Tibial nerve (tissue), 4 donors: ENCODE results near the gene MECP2. TPM values are rescaled to one million over a fixed set of nuclear protein-coding genes. Genes with fewer than 3 reads are reported as not detected.

Source experiments
- DNase-seq, 2 donors: peaks; one replicate each; pipeline ENCODE4 v3.0.0-alpha.2; 2019; ENCODE audit warnings: low spot score in 2 of 2
- H3K27ac ChIP-seq, 4 donors: fragments of 200-600 bp; sonication (generic) in 3 of 4; one replicate each; pipeline ENCODE4 v1.5.1; 2017 to 2019; ENCODE audit warnings: mild to moderate bottlenecking in 1 of 4
- H3K27me3 ChIP-seq, 2 donors: fragments of 200-600 bp; sonication (generic) in 1 of 2; one replicate each; pipeline versions ENCODE4 v1.5.1 to v1.6.0; 2017 to 2019
- H3K36me3 ChIP-seq, 3 donors: fragments of 200-600 bp; sonication (generic); one replicate each; pipeline ENCODE4 v1.5.1; 2018 to 2019
- H3K4me1 ChIP-seq, 4 donors: fragments of 200-600 bp; sonication (generic) in 3 of 4; one replicate each; pipeline ENCODE4 v1.5.1; 2017 to 2019
- H3K4me3 ChIP-seq, 4 donors: fragments of 200-600 bp; sonication (generic) in 3 of 4; one replicate each; pipeline ENCODE4 v1.5.1; 2017 to 2019; ENCODE audit warnings: mild to moderate bottlenecking in 1 of 4, moderate library complexity in 1 of 4
- H3K9me3 ChIP-seq, 4 donors: fragments of 200-600 bp; sonication (generic) in 3 of 4; one replicate each; pipeline ENCODE4 v1.5.1; 2017 to 2019
- CTCF ChIP-seq, 5 experiments: fragments of 200-600 bp in 3 of 5; fragments of 450-650 bp in 2 of 5; sonication (generic) in 3 of 5; IDR thresholded peaks; one replicate each; pipeline ENCODE4 v1.5.1; 2016 to 2019; ENCODE audit warnings: antibody characterized with exemption in 5 of 5, mild to moderate bottlenecking in 3 of 5, moderate library complexity in 2 of 5
- EP300 ChIP-seq, 2 donors: sonication (generic); formaldehyde crosslinking; IDR thresholded peaks; one replicate each; pipeline ENCODE4 v1.6.1; 2017; ENCODE audit warnings: antibody characterized with exemption in 2 of 2, mild to moderate bottlenecking in 1 of 2
- POLR2A ChIP-seq, 2 donors: fragments of 450-650 bp; IDR thresholded peaks; one replicate each; pipeline ENCODE4 v1.6.1; 2017; ENCODE audit warnings: antibody characterized with exemption in 2 of 2, mild to moderate bottlenecking in 2 of 2, moderate library complexity in 2 of 2
- WGBS, 2 donors: methylation state at CpG; one replicate each; pipeline ENCODE4 v1.1.5; 2018; 5-methylcytosine and 5-hydroxymethylcytosine counted together
- total RNA-seq, 4 donors: library from RNA; depleted of rRNA; stranded (reverse); fragments of >200 nt; gene quantifications; one replicate each; pipeline ENCODE4 v1.1.0, GENCODE V29; 2016

Gene MECP2
- total RNA-seq, 4 donors from 2014 or later, result 71.6 to 96.5 (median 83.1) TPM

- Histone ChIP-seq H3K27ac (peak overlapping the region; percentile 28 to 90 (median 78)), H3K9me3 (no peaks in the 10 kb centered on the region), H3K4me1 (peaks cover 0 to 50% (median 13%) of the 10 kb centered on the region in 4 donors), H3K36me3 (peaks cover 0 to 29% (median 0%) of the 10 kb centered on the region in 3 donors), H3K4me3 (peak overlapping the region; percentile 28 to 68 (median 42)), H3K27me3 (no peaks in the 10 kb centered on the region)
- WGBS, 2 donors, result 48 to 74% methylated on average over 4 to 14 of the region's 15 CpGs
- no peak for TF ChIP-seq EP300 (IDR thresholded peaks at IDR 0.05)
- TF ChIP-seq CTCF (IDR thresholded peaks at IDR 0.05), result no peak
- TF ChIP-seq POLR2A (IDR thresholded peaks at IDR 0.05), result no peak
- DNase-seq, result no peak
Measured at GRCh38 chrX:154018518-154019060, 78.9 kb downstream of the MECP2 start.

- peak overlapping the region in 2 of 4 donors; percentile 84 to 90 for H3K27ac ChIP-seq
- DNase-seq, result no peak
- no peak for TF ChIP-seq CTCF (IDR thresholded peaks at IDR 0.05)
- no peaks in the 10 kb centered on the region for H3K9me3 ChIP-seq
- H3K36me3 ChIP-seq, result peaks cover 0 to 29% (median 0%) of the 10 kb centered on the region in 3 donors
- H3K27me3 ChIP-seq, result no peaks in the 10 kb centered on the region
- no peak overlapping the region for H3K4me3 ChIP-seq
- peaks cover 0 to 50% (median 15%) of the 10 kb centered on the region in 4 donors for H3K4me1 ChIP-seq
- 85 to 96% methylated on average over 10 to 26 of the region's 26 CpGs for WGBS, 2 donors
Measured at GRCh38 chrX:154017766-154018517, 79.6 kb downstream of the MECP2 start.

DNA sequence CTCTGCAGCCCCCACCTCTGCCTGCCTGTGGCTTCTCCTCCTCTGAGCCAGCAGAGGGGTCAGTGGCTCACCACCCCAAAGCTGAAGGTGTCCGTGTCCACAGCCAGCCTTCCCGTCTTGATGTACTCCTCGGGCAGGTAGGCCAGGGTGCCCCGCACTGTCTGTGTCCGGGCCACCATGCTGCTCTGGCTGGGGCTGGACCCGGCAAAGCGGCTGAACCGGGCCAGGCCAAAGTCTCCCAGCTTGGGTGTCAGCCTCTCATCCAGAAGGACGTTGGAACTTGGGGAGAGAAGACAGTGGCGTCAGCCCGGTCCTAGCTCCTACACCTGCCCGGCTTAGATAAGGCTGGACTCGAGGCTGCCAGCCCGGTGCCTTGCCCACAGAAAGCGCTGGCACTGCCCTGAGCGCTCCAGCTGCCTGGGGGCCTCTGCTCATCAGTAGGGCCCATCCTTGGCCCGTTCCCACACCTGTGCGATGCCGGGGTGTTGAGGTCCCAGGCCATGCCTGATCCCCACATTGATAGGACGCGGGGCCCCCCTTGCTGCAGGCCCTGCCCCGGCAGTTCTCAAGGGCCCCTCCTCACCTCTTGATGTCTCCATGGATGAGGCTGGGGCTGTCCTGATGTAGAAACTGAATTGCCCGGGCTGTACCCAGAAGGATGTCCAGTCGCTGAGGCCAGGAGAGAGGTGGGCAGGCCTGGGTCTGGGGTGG is 81.0 kb downstream of the MECP2 start:
- H3K27ac ChIP-seq, result no peak overlapping the region
- no peaks in the 10 kb centered on the region for H3K27me3 ChIP-seq
- no peak overlapping the region for H3K4me3 ChIP-seq
- H3K36me3 ChIP-seq, result peaks cover 0 to 29% (median 0%) of the 10 kb centered on the region in 3 donors
- 85 to 100% methylated on average over 1 to 22 of the region's 24 CpGs for WGBS, 2 donors
- no peaks in the 10 kb centered on the region for H3K9me3 ChIP-seq
- TF ChIP-seq CTCF (IDR thresholded peaks at IDR 0.05) (no peak), EP300 (IDR thresholded peaks at IDR 0.05) (no peak), POLR2A (IDR thresholded peaks at IDR 0.05) (no peak)
- no peak for DNase-seq
- H3K4me1 ChIP-seq, result peaks cover 0 to 49% (median 18%) of the 10 kb centered on the region in 4 donors

DNA sequence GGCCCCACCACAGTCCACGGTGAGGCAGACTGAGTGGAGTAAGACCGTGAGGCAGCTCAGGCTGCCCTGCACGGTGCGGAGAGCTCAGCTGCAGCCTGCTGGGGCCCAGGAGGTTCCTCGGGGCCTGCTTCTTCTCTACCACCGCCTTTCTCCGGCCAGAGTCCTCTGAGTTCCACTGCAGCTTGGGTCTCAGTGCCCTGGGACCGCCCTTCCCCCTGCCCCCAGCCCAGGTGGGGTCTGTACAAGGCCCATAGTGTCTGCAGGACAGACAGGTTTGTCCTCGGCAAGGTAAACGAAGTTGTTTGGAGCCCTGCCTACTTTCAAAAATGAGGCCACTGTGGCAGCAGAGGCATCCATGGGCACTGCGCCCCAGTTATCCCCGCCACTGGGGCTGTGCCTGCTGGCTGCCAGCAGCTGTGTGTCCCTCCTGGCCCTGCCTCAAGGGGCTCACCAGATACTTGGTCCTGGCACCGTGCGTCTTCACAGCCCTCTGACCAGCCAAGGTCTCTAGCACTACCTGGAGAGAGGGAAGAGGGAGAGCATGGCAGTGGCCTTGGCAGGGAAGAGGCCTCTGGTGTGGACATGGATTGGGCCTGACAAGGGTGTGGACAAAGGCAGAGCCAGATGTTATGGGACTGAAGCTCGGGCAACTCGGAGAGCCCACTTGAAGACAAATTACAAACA is 81.8 kb downstream of the MECP2 start:
- WGBS, 2 donors, result 73 to 96% methylated on average over 8 of the region's 16 CpGs
- Histone ChIP-seq H3K36me3 (peaks cover 0 to 37% (median 0%) of the 10 kb centered on the region in 3 donors), H3K4me3 (no peak overlapping the region), H3K9me3 (no peaks in the 10 kb centered on the region), H3K27ac (no peak overlapping the region), H3K27me3 (no peaks in the 10 kb centered on the region), H3K4me1 (peaks cover 0 to 42% (median 15%) of the 10 kb centered on the region in 4 donors)
- DNase-seq, result no peak
- no peak for TF ChIP-seq POLR2A (IDR thresholded peaks at IDR 0.05)
- no peak for TF ChIP-seq EP300 (IDR thresholded peaks at IDR 0.05)
- TF ChIP-seq CTCF (IDR thresholded peaks at IDR 0.05), result no peak
